Loucy (cell line): Measurements from ENCODE around the gene ABCA7.

Experiments
- H2AFZ ChIP-seq: fragments of 200-600 bp; sonication (generic); 2 replicates; pipeline ENCODE4 v1.6.0; 2016; ENCODE audit warnings: antibody characterized with exemption, mild to moderate bottlenecking, low read length, moderate library complexity
- H3F3A ChIP-seq: fragments of 200-600 bp; 2 replicates; pipeline ENCODE4 v1.6.0; 2016; ENCODE audit warnings: antibody characterized with exemption, low read depth, mild to moderate bottlenecking
- H3K27me3 ChIP-seq: fragments of 200-600 bp; sonication (generic); 2 replicates; pipeline ENCODE4 v1.6.1; 2014; ENCODE audit warnings: low read length, mild to moderate bottlenecking; ENCODE audit not compliant: insufficient read depth, poor library complexity, severe bottlenecking
- H3K36me3 ChIP-seq: fragments of 200-600 bp; sonication (generic); 2 replicates; pipeline ENCODE4 v1.6.1; 2016; ENCODE audit warnings: low read length; ENCODE audit not compliant: insufficient read depth
- H3K4me1 ChIP-seq: fragments of 200-600 bp; sonication (generic); 2 replicates; pipeline ENCODE4 v1.5.1; 2014; ENCODE audit warnings: low read length, mild to moderate bottlenecking; ENCODE audit not compliant: insufficient read depth, poor library complexity, severe bottlenecking
- H3K4me2 ChIP-seq: fragments of 200-600 bp; sonication (generic); 2 replicates; pipeline ENCODE4 v1.6.0; 2014; ENCODE audit warnings: antibody characterized with exemption, low read length, low read depth, mild to moderate bottlenecking; ENCODE audit not compliant: poor library complexity, severe bottlenecking
- H3K4me3 ChIP-seq: fragments of 200-600 bp; sonication (generic); 2 replicates; pipeline ENCODE4 v1.5.1; 2014; ENCODE audit warnings: low read length, mild to moderate bottlenecking, mixed read lengths; ENCODE audit not compliant: poor library complexity, severe bottlenecking
- H3K79me2 ChIP-seq: fragments of 200-600 bp; sonication (generic); 2 replicates; pipeline ENCODE4 v1.6.1; 2014; ENCODE audit warnings: low read length; ENCODE audit not compliant: insufficient read depth
- H3K9ac ChIP-seq: fragments of 200-600 bp; sonication (generic); 2 replicates; pipeline ENCODE4 v1.6.0; 2014; ENCODE audit warnings: mild to moderate bottlenecking, low read depth, low read length, moderate library complexity; ENCODE audit not compliant: poor library complexity, severe bottlenecking
- H3K9me2 ChIP-seq: fragments of 200-600 bp; sonication (generic); replicated peaks from 2 replicates; pipeline ENCODE4 v1.6.1; 2016; ENCODE audit warnings: low read depth, low read length, mixed read lengths
- H3K9me3 ChIP-seq: fragments of 200-600 bp; sonication (generic); 2 replicates; pipeline ENCODE4 v1.6.1; 2014; ENCODE audit warnings: mild to moderate bottlenecking, antibody characterized with exemption, low read length, low read depth; ENCODE audit not compliant: insufficient read depth
- H4K20me1 ChIP-seq: fragments of 200-600 bp; sonication (generic); 2 replicates; pipeline ENCODE4 v1.6.0; 2014; ENCODE audit warnings: antibody characterized with exemption, low read length, mild to moderate bottlenecking; ENCODE audit not compliant: insufficient read depth, poor library complexity, severe bottlenecking
- EZH2phosphoT487 ChIP-seq: fragments of 200-600 bp; IDR thresholded peaks from 2 replicates; pipeline ENCODE4 v1.6.1; 2018; ENCODE audit warnings: antibody characterized with exemption, mild to moderate bottlenecking, moderate library complexity, borderline replicate concordance
- TF ChIP-seq, protein P1 (sequence below): fragments of 200-600 bp; sonication (generic); conservative IDR thresholded peaks from 2 replicates; pipeline ENCODE4 v1.5.1; 2014; ENCODE audit warnings: mild to moderate bottlenecking, antibody characterized with exemption, low read length

ABCA7 gene

DNA sequence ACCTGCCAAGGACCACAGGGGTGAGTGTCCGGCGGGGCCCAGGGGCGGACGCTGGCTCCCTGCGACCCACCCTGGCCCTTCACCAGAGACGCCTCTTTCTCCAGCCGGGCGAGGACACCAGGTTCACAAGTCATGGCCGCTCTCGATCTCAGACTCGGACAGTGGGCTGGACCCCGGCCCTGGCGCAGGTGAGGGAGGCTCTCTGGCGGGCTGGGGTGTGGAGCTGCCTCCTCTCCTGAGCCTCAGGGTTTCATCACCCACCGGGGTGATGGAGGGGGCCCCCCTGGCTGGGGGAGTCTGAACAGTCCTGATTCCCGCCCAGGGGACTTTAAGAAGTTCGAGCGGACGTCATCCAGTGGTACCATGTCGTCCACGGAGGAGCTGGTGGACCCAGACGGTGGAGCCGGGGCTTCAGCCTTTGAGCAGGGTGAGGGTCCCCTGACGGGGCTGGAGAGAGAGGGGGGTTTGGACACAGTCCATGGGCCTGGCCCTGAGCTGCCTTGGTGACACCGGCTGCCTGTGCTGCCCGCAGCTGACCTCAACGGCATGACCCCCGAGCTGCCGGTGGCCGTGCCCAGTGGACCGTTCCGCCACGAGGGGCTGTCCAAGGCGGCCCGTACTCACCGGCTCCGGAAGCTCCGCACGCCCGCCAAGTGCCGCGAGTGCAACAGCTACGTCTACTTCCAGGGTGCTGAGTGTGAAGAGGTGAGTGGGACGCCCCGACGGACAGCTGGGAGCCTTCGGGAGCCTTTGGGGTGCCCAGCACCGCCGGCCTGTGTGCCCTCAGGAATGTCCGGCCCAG is 40.7 kb downstream of the ABCA7 start:
- no peak overlapping the region for H2AFZ ChIP-seq
- peaks cover 6% of the 10 kb centered on the region for H4K20me1 ChIP-seq
- no peaks in the 10 kb centered on the region for H3K9me2 ChIP-seq
- peaks cover 6% of the 10 kb centered on the region for H3K79me2 ChIP-seq
- H3K27me3 ChIP-seq = no peaks in the 10 kb centered on the region
- H3K9ac ChIP-seq = no peak overlapping the region
- peaks cover 3% of the 10 kb centered on the region; the same call in 1 of the 2 replicates for H3F3A ChIP-seq
- TF ChIP-seq, protein P1, sequence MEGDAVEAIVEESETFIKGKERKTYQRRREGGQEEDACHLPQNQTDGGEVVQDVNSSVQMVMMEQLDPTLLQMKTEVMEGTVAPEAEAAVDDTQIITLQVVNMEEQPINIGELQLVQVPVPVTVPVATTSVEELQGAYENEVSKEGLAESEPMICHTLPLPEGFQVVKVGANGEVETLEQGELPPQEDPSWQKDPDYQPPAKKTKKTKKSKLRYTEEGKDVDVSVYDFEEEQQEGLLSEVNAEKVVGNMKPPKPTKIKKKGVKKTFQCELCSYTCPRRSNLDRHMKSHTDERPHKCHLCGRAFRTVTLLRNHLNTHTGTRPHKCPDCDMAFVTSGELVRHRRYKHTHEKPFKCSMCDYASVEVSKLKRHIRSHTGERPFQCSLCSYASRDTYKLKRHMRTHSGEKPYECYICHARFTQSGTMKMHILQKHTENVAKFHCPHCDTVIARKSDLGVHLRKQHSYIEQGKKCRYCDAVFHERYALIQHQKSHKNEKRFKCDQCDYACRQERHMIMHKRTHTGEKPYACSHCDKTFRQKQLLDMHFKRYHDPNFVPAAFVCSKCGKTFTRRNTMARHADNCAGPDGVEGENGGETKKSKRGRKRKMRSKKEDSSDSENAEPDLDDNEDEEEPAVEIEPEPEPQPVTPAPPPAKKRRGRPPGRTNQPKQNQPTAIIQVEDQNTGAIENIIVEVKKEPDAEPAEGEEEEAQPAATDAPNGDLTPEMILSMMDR = no peak
- H3K9me3 ChIP-seq = no peaks in the 10 kb centered on the region
- peaks cover 30% of the 10 kb centered on the region; the same call in 1 of the 2 replicates for H3K36me3 ChIP-seq
- peaks cover 22% of the 10 kb centered on the region for H3K4me1 ChIP-seq
- no peak overlapping the region for H3K4me3 ChIP-seq
- H3K4me2 ChIP-seq = no peak overlapping the region

DNA sequence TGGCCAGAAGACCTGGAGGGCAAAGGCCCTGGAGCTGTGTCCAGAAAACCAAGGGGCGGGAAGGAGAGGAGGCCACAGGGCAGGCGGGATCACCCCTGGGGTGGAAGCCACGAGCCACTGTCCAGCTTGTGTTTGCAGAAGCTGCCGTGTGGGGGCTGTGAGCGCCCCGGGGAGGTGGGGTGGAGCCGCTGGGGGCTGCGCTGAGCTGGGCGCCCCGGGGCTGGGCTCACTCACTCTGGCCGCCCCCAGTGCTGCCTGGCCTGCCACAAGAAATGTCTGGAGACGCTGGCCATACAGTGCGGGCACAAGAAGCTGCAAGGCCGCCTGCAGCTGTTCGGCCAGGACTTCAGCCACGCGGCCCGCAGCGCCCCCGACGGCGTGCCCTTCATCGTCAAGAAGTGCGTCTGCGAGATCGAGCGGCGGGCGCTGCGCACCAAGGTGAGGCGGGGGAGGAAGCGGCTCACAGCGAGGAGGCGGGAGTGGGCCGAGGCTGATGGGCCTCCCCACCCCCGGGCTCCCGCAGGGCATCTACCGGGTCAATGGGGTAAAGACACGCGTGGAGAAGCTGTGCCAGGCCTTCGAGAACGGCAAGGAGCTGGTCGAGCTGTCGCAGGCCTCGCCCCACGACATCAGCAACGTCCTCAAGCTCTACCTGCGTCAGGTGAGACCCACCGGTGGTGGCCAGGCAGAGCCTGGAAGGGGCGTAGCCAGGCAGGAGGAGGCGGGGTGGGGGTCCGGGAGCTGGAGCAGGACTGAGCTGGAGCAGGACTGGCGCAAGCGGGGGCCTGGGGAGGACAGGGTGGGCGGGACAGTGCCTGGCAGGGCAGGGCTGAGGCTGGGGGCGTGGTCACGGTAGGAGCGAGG is 41.6 kb downstream of the ABCA7 start:
- Histone ChIP-seq H3F3A (no peaks in the 10 kb centered on the region), H3K9me3 (no peaks in the 10 kb centered on the region), H2AFZ (no peak overlapping the region), H3K4me1 (peaks cover 12% of the 10 kb centered on the region), H3K79me2 (peaks cover 6% of the 10 kb centered on the region), H3K36me3 (peaks cover 40% of the 10 kb centered on the region; the same call in 1 of the 2 replicates), H3K9ac (no peak overlapping the region), H3K27me3 (no peaks in the 10 kb centered on the region), H3K4me3 (no peak overlapping the region), H4K20me1 (peaks cover 6% of the 10 kb centered on the region), H3K9me2 (no peaks in the 10 kb centered on the region), H3K4me2 (no peak overlapping the region)
- TF ChIP-seq, protein P1 = no peak
- no peak for TF ChIP-seq EZH2phosphoT487

DNA sequence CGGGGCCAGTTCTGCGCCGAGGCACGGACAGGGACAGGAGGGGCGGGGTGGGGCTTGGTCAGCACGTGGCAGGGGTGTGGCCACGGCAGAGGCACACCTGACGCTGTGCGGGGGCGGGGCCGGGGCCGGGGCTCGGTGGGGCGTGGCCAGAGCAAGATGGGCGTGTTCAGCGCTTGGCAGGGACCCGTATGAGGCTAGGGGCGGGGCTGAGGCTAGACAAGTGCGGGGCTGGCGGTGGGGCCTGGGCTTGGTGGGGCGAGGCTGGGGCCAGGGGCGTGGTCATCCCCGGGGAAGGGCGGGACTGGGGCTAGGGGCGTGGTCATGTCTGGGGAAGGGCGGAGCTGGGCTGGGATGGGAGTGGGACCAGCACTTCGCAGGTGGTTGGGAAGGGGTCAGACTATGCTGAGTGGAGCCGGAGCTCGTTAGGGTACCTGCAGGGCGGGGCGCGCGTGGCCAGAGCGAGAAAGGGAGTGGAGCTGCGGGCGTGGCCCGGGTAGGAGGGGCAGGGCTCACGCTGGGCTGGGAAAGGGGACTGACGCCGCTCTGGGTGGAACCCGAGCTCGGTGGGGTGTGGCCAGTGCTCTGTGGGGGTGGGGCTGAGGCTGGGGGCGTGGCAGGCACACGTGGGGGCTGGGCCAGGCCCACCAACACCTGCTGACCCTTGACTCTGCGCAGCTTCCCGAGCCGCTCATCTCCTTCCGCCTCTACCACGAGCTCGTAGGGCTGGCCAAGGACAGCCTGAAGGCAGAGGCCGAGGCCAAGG is 42.4 kb downstream of the ABCA7 start:
- Histone ChIP-seq H3F3A (no peaks in the 10 kb centered on the region), H3K27me3 (no peaks in the 10 kb centered on the region), H3K9ac (no peak overlapping the region), H4K20me1 (peaks cover 6% of the 10 kb centered on the region), H3K4me2 (no peak overlapping the region), H3K36me3 (peaks cover 45% of the 10 kb centered on the region; the same call in 1 of the 2 replicates), H3K9me2 (no peaks in the 10 kb centered on the region), H2AFZ (no peak overlapping the region), H3K4me1 (peaks cover 5% of the 10 kb centered on the region), H3K4me3 (no peak overlapping the region), H3K9me3 (no peaks in the 10 kb centered on the region), H3K79me2 (peaks cover 6% of the 10 kb centered on the region; the same call in 1 of the 2 replicates)
- TF ChIP-seq EZH2phosphoT487 = no peak
- TF ChIP-seq, protein P1 = no peak
